Thyroid gland (tissue), 4 donors: ENCODE data around the gene DNAAF1. TPM values are rescaled to one million over a fixed set of nuclear protein-coding genes. Genes with fewer than 3 reads are reported as not detected.
A peak's percentile ranks its signal among the peaks of the same experiment; 100 is the strongest.

Experiments
- DNase-seq, 2 donors: peaks; one replicate each; pipeline ENCODE4 v3.0.0-alpha.2; 2019
- H3K27ac ChIP-seq, 3 donors: fragments of 200-600 bp; sonication (generic); 1 replicate in 2 of 3; 2 replicates in 1 of 3; pipeline ENCODE4 v1.5.1; 2016 to 2019; ENCODE audit warnings: mild to moderate bottlenecking in 1 of 3, moderate library complexity in 1 of 3
- H3K27me3 ChIP-seq: fragments of 200-600 bp; sonication (generic); one replicate; pipeline ENCODE4 v1.5.1; 2019
- H3K36me3 ChIP-seq, 2 donors: fragments of 200-600 bp; sonication (generic); one replicate each; pipeline ENCODE4 v1.5.1; 2016 to 2019
- H3K4me1 ChIP-seq, 2 donors: fragments of 200-600 bp; sonication (generic); one replicate each; pipeline ENCODE4 v1.5.1; 2017 to 2019
- H3K4me3 ChIP-seq, 3 donors: fragments of 200-600 bp; sonication (generic); replicated peaks in 1 of 3; 1 replicate in 2 of 3; 2 replicates in 1 of 3; pipeline ENCODE4 v1.5.1; 2016; ENCODE audit warnings: mild to moderate bottlenecking in 1 of 3
- H3K9me3 ChIP-seq: fragments of 200-600 bp; sonication (generic); one replicate; pipeline ENCODE4 v1.5.1; 2017
- CTCF ChIP-seq, 6 experiments: fragments of 200-600 bp in 3 of 6; fragments of 450-650 bp in 3 of 6; sonication (generic) in 3 of 6; IDR thresholded peaks; one replicate each; pipeline ENCODE4 v1.5.1; 2016 to 2019; ENCODE audit warnings: antibody characterized with exemption in 6 of 6, mild to moderate bottlenecking in 2 of 6, inconsistent platforms in 1 of 6, moderate library complexity in 1 of 6
- POLR2A ChIP-seq, 2 donors: fragments of 450-650 bp; IDR thresholded peaks; one replicate each; pipeline ENCODE4 v1.6.1; 2017; ENCODE audit warnings: antibody characterized with exemption in 2 of 2, mild to moderate bottlenecking in 2 of 2, moderate library complexity in 1 of 2
- WGBS, 2 donors: methylation state at CpG; one replicate each; pipeline ENCODE4 v1.1.5; 2017; 5-methylcytosine and 5-hydroxymethylcytosine counted together
- intact Hi-C: fragments of 100-400 bp; cut with DNase I; formaldehyde crosslinking; loops from one replicate; pipeline ENCODE4 v1.15.1; 2023
- total RNA-seq, 4 donors: library from RNA; depleted of rRNA; stranded (reverse); fragments of >200 nt; gene quantifications; one replicate each; pipeline ENCODE4 v1.2.3, GENCODE V29; 2016

Gene DNAAF1
- total RNA-seq, 4 donors from 2014 or later, result 1.5 to 11.2 (median 2.8) TPM

- intact Hi-C loops, result no loop called here
- Histone ChIP-seq H3K9me3 (no peaks in the 10 kb centered on the region), H3K27me3 (no peaks in the 10 kb centered on the region), H3K36me3 (no peaks in the 10 kb centered on the region), H3K27ac (peak overlapping the region; percentile 34 to 67 (median 64)), H3K4me3 (no peak overlapping the region), H3K4me1 (peaks cover 37 to 41% of the 10 kb centered on the region in 2 donors)
- DNase-seq, result peak; percentile 59 to 67
- peak in 1 of 2 donors; percentile 4 for TF ChIP-seq POLR2A (IDR thresholded peaks at IDR 0.05)
- no peak for TF ChIP-seq CTCF (IDR thresholded peaks at IDR 0.05)
- WGBS, 2 donors, result 19 to 36% methylated on average over 5 of the region's 5 CpGs
These were observed 41.4 kb upstream of the DNAAF1 start for GRCh38 chr16:84103678-84104077.

DNA sequence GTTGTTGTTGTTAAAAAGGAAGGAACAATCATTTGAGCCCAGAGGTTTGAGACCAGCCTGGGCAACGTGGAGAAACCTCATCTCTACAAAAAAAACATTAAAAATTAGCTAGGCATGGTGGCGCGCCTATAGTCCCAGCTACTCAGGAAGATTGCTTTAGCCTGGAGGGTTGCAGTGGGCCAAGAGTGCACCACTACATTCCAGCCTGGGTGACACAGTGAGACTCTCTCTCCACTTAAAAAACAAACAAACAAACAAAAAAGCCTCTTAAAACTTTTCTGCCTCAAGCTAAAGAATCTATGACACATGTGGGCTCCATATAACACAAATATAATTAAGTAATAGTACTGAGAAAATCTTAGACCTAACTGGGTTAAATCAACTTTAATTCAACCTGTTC lies 40.9 kb upstream of the DNAAF1 start:
- Histone ChIP-seq H3K27me3 (no peaks in the 10 kb centered on the region), H3K9me3 (no peaks in the 10 kb centered on the region), H3K4me3 (no peak overlapping the region), H3K4me1 (peaks cover 37 to 41% of the 10 kb centered on the region in 2 donors), H3K36me3 (no peaks in the 10 kb centered on the region), H3K27ac (peak overlapping the region; percentile 34 to 67 (median 64))
- no peak for DNase-seq
- intact Hi-C loops, result no loop called here
- WGBS, 2 donors, result 69 to 71% methylated on average over 3 of the region's 3 CpGs
- TF ChIP-seq POLR2A (IDR thresholded peaks at IDR 0.05) (no peak), CTCF (IDR thresholded peaks at IDR 0.05) (no peak)

- Histone ChIP-seq H3K9me3 (no peaks in the 10 kb centered on the region), H3K4me1 (peaks cover 37 to 41% of the 10 kb centered on the region in 2 donors), H3K36me3 (no peaks in the 10 kb centered on the region), H3K27me3 (no peaks in the 10 kb centered on the region), H3K4me3 (no peak overlapping the region), H3K27ac (peak overlapping the region in 2 of 3 donors; percentile 11 to 64)
- TF ChIP-seq CTCF (IDR thresholded peaks at IDR 0.05), result no peak
- no peak for TF ChIP-seq POLR2A (IDR thresholded peaks at IDR 0.05)
- DNase-seq, result no peak
- intact Hi-C loops, result no loop called here
- WGBS, 2 donors, result 84 to 87% methylated on average over 12 of the region's 12 CpGs
These were observed 39.8 kb upstream of the DNAAF1 start for GRCh38 chr16:84105301-84105815.

DNA sequence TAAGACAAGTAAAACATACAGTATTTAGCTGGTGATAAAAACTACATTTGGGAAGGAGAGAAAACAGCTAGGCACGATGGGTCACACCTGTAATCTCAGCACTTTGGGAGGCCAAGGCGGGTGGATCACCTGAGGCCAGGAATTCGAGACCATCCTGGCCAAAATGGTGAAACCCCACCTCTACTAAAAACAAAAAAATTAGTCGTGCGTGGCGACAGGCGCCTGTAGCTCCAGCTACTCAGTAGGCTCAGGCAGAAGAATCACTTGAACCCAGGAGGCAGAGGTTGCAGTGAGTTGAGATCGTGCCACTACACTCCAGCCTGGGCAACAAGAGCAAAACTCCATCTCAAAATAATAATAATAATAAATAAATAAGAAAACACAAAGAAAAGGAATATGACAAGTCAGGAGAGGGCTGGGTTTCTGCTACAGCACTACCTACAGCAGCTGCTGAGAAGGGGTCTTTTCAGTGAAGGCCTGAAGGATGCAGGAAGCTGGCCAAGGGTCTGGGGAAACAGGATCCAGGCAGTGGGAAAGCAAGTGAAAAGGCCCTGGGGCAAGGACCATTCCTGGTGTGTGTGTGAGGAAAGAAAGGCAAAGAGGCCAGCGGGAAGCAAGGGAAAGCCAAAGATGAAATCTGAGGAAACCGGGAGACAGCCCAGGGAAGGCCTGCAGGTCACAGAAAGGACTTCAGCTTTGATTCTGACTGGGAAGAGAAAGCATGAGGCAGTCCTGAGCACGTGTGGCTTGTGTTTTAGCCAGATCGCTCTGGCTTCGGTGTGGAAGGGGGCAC lies 39.0 kb upstream of the DNAAF1 start:
- TF ChIP-seq POLR2A (IDR thresholded peaks at IDR 0.05) (no peak), CTCF (IDR thresholded peaks at IDR 0.05) (no peak)
- peak in 1 of 2 donors; percentile 29 for DNase-seq
- H3K27me3 ChIP-seq, result no peaks in the 10 kb centered on the region
- H3K9me3 ChIP-seq, result no peaks in the 10 kb centered on the region
- intact Hi-C loops, result no loop called here
- H3K36me3 ChIP-seq, result no peaks in the 10 kb centered on the region
- 69% methylated on average over 13 of the region's 13 CpGs for WGBS, 2 donors
- no peak overlapping the region for H3K4me3 ChIP-seq
- peak overlapping the region; percentile 11 to 25 (median 15) for H3K27ac ChIP-seq
- H3K4me1 ChIP-seq, result peaks cover 37 to 41% of the 10 kb centered on the region in 2 donors

GRCh38 chr16:84107921-84108320 lies 37.2 kb upstream of the DNAAF1 start:
- peak overlapping the region; percentile 31 to 41 (median 37) for H3K27ac ChIP-seq
- H3K4me3 ChIP-seq, result no peak overlapping the region
- H3K9me3 ChIP-seq, result no peaks in the 10 kb centered on the region
- WGBS, 2 donors, result 10 to 58% methylated on average over 2 of the region's 2 CpGs
- TF ChIP-seq POLR2A (IDR thresholded peaks at IDR 0.05) (no peak), CTCF (IDR thresholded peaks at IDR 0.05) (no peak)
- intact Hi-C loops, result no loop called here
- peaks cover 36% of the 10 kb centered on the region in 2 donors for H3K4me1 ChIP-seq
- no peaks in the 10 kb centered on the region for H3K27me3 ChIP-seq
- H3K36me3 ChIP-seq, result no peaks in the 10 kb centered on the region
- peak; percentile 70 to 71 for DNase-seq
